Karpas-422 (cell line): ENCODE data around the gene SULT1A2. TPM values are rescaled to one million over a fixed set of nuclear protein-coding genes. Genes with fewer than 3 reads are reported as not detected.
"Not testable (repeated sequence)": the region's sequence is repeated elsewhere in the genome, so short reads cannot be mapped to it uniquely, and the experiment has no call there.

Source experiments
- DNase-seq: peaks from one replicate; pipeline ENCODE4 v3.0.0-alpha.2; 2015
- H2AFZ ChIP-seq: fragments of 200-600 bp; sonication (generic); 2 replicates; pipeline ENCODE4 v1.6.1; 2014; ENCODE audit warnings: antibody characterized with exemption, low read length, mixed read lengths
- H3K27ac ChIP-seq: fragments of 200-600 bp; sonication (generic); 2 replicates; pipeline ENCODE4 v1.5.1; 2014; ENCODE audit warnings: mild to moderate bottlenecking, low read length, moderate library complexity
- H3K27me3 ChIP-seq: fragments of 200-600 bp; sonication (generic); 2 replicates; pipeline ENCODE4 v1.6.1; 2014; ENCODE audit warnings: low read length, mixed read lengths
- H3K36me3 ChIP-seq: fragments of 200-600 bp; sonication (generic); 2 replicates; pipeline ENCODE4 v1.6.1; 2014; ENCODE audit warnings: low read length, mixed read lengths; ENCODE audit not compliant: insufficient read depth
- H3K4me1 ChIP-seq: fragments of 200-600 bp; sonication (generic); 2 replicates; pipeline ENCODE4 v1.6.1; 2014; ENCODE audit warnings: mild to moderate bottlenecking, low read length, mixed read lengths
- H3K4me2 ChIP-seq: fragments of 200-600 bp; sonication (generic); 2 replicates; pipeline ENCODE4 v1.6.1; 2014; ENCODE audit warnings: low read length, low read depth, mild to moderate bottlenecking; ENCODE audit not compliant: poor library complexity, severe bottlenecking
- H3K4me3 ChIP-seq: fragments of 200-600 bp; sonication (generic); 2 replicates; pipeline ENCODE4 v1.5.1; 2014; ENCODE audit warnings: mild to moderate bottlenecking, antibody characterized with exemption, low read length, mixed read lengths
- H3K79me2 ChIP-seq: fragments of 200-600 bp; sonication (generic); 2 replicates; pipeline ENCODE4 v1.6.1; 2014; ENCODE audit warnings: mild to moderate bottlenecking, low read length, mixed read lengths
- H3K9ac ChIP-seq: fragments of 200-600 bp; sonication (generic); 2 replicates; pipeline ENCODE4 v1.6.0; 2014; ENCODE audit warnings: low read length
- H3K9me2 ChIP-seq: fragments of 200-600 bp; sonication (generic), shearing (Covaris generic); replicated peaks from 2 replicates; pipeline ENCODE4 v1.6.0; 2014; ENCODE audit warnings: mild to moderate bottlenecking, low read length, moderate library complexity; ENCODE audit not compliant: insufficient read depth
- H3K9me3 ChIP-seq: fragments of 300-700, 200-600 bp; sonication (generic); 2 replicates; pipeline ENCODE4 v1.6.1; 2014; ENCODE audit warnings: low read length, mixed read lengths
- H4K20me1 ChIP-seq: fragments of 200-600 bp; sonication (generic); 2 replicates; pipeline ENCODE4 v1.6.1; 2014; ENCODE audit warnings: mild to moderate bottlenecking, antibody characterized with exemption, low read length, low read depth; ENCODE audit not compliant: insufficient read depth
- total RNA-seq: library from RNA; depleted of rRNA; stranded (reverse); fragments of >200 nt; shearing (Covaris generic); gene quantifications from 2 replicates; pipeline ENCODE4 v1.2.3, GENCODE V29; 2014; ENCODE audit warnings: low replicate concordance; rRNA removed

The SULT1A2 gene
- 16.1 and 36.1 TPM in 2 replicates for total RNA-seq

GRCh38 chr16:28596840-28597691 is at the start of gene SULT1A2:
SULT1A2 (minus strand) TSS chr16:28597050; CDS start chr16:28595930, 1,120 bp downstream.
- H3K9ac ChIP-seq = peak within 1 kb of the TSS; percentile 87
- peak within 1 kb of the TSS; percentile 94 for H3K27ac ChIP-seq
- H4K20me1 ChIP-seq = no peaks in the 10 kb centered on the region
- peaks cover 10% of the 10 kb centered on the region; the same call in 1 of the 2 replicates for H3K79me2 ChIP-seq
- DNase-seq = peak; percentile 54
- peaks cover 40% of the 10 kb centered on the region for H3K4me1 ChIP-seq
- no peaks in the 10 kb centered on the region for H3K27me3 ChIP-seq
- no peaks in the 10 kb centered on the region for H3K36me3 ChIP-seq
- H3K9me3 ChIP-seq = no peaks in the 10 kb centered on the region
- no peaks in the 10 kb centered on the region for H3K9me2 ChIP-seq
- H3K4me3 ChIP-seq = peak within 1 kb of the TSS; percentile 74
- no peak within 1 kb of the TSS for H2AFZ ChIP-seq
- H3K4me2 ChIP-seq = peak within 1 kb of the TSS; percentile 99

DNA sequence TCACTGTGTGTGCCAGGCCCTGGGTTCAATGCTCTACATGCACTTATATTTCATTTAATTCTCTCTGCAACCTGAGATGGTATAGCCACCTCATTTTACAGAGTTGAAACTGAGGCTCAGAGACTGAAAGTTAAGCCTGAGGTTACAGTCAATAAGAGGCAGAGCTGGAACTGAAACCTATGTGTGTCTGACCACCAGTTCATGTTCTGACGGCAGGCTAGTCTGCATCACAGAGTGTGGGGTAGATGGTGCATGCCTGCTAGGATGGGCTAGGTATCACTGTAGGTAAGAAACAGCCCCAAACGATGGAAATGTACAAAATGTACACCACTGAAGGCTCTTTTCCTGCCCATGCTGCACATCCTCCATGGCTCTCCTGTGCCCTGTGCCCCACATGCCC is 43.1 kb upstream of the SULT1A2 start:
- not testable (repeated sequence) for H3K4me3 ChIP-seq, H3K79me2 ChIP-seq, DNase-seq, H3K9me3 ChIP-seq, H3K9me2 ChIP-seq, H3K4me2 ChIP-seq, H4K20me1 ChIP-seq, H2AFZ ChIP-seq, H3K27ac ChIP-seq, H3K9ac ChIP-seq, H3K27me3 ChIP-seq, H3K36me3 ChIP-seq
- peaks cover 12% of the 10 kb centered on the region for H3K4me1 ChIP-seq

DNA sequence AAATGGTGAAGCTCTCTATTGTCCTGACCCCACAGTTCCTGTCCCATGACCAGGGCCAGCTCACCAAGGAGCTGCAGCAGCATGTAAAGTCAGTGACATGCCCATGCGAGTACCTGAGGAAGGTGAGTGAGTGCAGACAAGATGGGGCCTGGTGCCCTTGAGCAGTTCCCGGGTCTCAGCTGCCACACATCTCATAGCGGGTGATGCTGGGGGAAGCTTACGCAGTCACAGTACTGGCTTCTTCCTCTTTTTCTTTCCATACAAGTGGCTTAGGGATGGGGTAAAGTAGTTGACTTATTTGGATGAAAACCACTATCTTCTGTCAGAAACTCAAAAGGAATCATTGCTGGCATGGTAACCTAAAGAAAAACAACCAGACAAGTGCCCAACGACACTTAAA is 41.5 kb upstream of the SULT1A2 start:
- DNase-seq, H3K27me3 ChIP-seq, H3K9me2 ChIP-seq, H2AFZ ChIP-seq, H3K4me2 ChIP-seq, H3K79me2 ChIP-seq, H3K9me3 ChIP-seq, H3K9ac ChIP-seq, H3K4me3 ChIP-seq, H3K36me3 ChIP-seq, H4K20me1 ChIP-seq, H3K27ac ChIP-seq: not testable (repeated sequence)
- H3K4me1 ChIP-seq = peaks cover 12% of the 10 kb centered on the region

DNA sequence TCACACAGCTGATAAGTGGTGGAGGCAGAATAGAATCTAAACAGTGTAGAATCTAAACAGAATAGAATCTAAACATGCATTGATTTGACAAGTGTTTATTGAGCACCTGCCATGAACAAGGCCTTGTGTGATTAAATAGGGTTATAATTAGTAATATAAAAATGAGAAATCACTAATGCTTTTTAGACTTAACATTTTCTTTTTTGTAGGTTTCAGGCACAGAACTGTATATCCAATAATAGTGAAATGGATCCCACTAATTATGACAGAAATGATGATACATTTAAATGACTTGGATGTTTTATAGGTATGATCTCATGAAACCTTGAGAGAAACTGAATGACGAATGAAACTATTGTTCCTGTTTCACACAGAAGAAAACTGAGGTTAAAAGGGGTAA is 40.9 kb upstream of the SULT1A2 start, which contains the start of gene NPIPB8:
NPIPB8 (plus strand) TSS at position 301 of the 400 bp plus-strand sequence. CDS start 296 bp downstream, outside the sequence.
- H3K27ac ChIP-seq, H3K79me2 ChIP-seq: not testable (repeated sequence)

DNA sequence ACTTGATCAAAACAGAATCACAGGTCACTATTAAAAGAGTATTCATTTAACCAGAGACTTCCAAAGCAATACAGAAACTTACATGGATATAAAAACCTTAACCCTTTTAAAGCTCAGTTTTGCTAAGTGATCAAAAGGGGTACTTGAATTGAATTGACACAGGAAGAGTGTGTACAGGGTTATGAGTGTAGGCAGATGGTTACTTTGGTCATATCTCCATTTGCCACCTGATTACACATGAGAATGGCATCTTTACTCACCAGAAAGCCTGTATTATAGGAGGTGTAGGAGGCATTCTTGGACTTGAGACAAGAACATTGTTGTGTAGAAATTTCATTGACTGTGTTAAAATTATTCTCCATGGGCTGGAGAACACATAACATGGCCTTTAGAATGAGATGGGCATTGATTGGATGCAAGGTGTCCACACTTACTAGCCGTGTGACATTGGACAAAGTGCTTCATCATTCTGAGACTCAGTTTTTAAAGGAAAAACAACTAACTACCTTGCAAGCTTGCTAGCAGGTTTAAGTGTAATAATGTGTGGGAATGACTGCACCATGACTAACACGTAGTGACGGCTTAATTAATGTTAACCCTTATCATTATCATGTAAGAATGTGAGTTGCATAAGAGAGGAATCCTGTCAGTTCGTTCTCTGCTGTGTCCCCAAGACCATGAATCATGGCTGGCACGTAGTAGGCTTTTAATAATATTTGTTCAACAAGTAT is 39.4 kb upstream of the SULT1A2 start:
- H3K79me2 ChIP-seq, H3K9me2 ChIP-seq, DNase-seq, H2AFZ ChIP-seq, H3K27ac ChIP-seq, H3K9me3 ChIP-seq, H3K36me3 ChIP-seq, H4K20me1 ChIP-seq, H3K4me3 ChIP-seq, H3K4me2 ChIP-seq, H3K9ac ChIP-seq, H3K27me3 ChIP-seq: not testable (repeated sequence)
- peaks cover 12% of the 10 kb centered on the region for H3K4me1 ChIP-seq

More for the DNA sequence above, 40.9 kb upstream of the SULT1A2 start, which contains the start of gene NPIPB8:
- not testable (repeated sequence) for H3K9ac ChIP-seq, DNase-seq, H3K9me2 ChIP-seq, H4K20me1 ChIP-seq, H3K4me3 ChIP-seq, H3K9me3 ChIP-seq, H2AFZ ChIP-seq, H3K36me3 ChIP-seq, H3K27me3 ChIP-seq, H3K4me2 ChIP-seq
- H3K4me1 ChIP-seq = peaks cover 12% of the 10 kb centered on the region

DNA sequence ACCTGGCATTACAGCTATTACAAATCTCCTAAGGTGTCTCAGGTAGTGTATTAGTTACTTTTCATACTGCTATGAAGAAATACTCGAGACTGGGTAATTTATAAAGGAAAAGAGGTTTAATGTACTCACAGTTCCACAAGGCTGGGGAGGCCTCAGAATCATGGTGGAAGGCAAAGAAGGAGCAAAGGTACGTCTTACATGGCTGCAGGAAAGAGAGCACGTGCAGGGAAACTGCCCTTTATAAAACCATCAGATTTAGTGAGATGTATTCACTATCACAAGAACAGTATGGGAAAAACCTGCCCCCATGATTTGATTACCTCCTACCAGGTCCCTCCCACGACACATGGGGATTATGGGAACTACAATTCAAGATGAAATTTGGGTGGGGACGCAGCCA is 34.1 kb upstream of the SULT1A2 start:
- not testable (repeated sequence) for H2AFZ ChIP-seq, H3K9me3 ChIP-seq, H3K27me3 ChIP-seq, H3K4me3 ChIP-seq, H3K79me2 ChIP-seq, H3K36me3 ChIP-seq, DNase-seq, H3K4me2 ChIP-seq, H3K27ac ChIP-seq, H3K9me2 ChIP-seq, H3K4me1 ChIP-seq, H3K9ac ChIP-seq, H4K20me1 ChIP-seq

DNA sequence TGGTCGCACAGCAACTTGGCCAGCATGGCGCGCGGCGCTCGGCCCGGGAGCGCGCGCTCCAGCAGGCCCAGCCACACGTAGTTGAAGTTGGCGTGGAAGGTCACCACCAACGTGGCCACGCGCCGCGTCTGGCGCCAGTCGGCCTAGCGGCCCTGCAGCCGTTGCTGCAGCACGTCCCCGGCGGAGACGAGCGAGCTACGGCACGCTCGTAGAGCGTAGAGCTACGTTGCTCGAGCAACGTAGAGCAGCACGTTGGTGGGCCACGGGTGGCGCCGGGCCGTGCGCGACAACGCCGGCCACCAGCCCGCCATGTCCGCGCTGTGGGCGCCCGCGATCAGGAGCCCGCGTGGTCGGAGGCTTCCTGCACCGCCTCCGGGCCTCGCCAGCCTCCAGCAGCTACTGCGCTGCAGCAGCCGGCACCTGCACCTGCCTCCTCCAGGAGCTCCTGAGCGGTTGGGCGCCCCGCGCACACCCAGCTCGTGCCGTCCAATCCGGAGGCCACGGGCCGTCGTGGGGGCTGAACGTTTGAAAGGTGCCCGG is 26.4 kb upstream of the SULT1A2 start:
- peak overlapping the region; percentile 95 for H3K9ac ChIP-seq
- H3K27ac ChIP-seq = peak overlapping the region; percentile 96
- H3K4me3 ChIP-seq = peak overlapping the region; percentile 80

More for the DNA sequence above, 26.4 kb upstream of the SULT1A2 start:
- peak; percentile 97 for DNase-seq
- H4K20me1 ChIP-seq = no peaks in the 10 kb centered on the region
- H3K9me3 ChIP-seq = no peaks in the 10 kb centered on the region
- H2AFZ ChIP-seq = no peak overlapping the region
- H3K79me2 ChIP-seq = peaks cover 32% of the 10 kb centered on the region
- H3K4me2 ChIP-seq = peak overlapping the region; percentile 88
- no peaks in the 10 kb centered on the region for H3K9me2 ChIP-seq
- no peaks in the 10 kb centered on the region for H3K27me3 ChIP-seq
- peaks cover 23% of the 10 kb centered on the region for H3K36me3 ChIP-seq
- peaks cover 41% of the 10 kb centered on the region for H3K4me1 ChIP-seq
